Suprapubic skin (tissue), 4 donors: ENCODE results near the gene NANOS3.

Experiments
- EP300 ChIP-seq: sonication (generic); formaldehyde crosslinking; IDR thresholded peaks from one replicate; pipeline ENCODE4 v1.6.1; 2017; ENCODE audit warnings: antibody characterized with exemption
- POLR2AphosphoS5 ChIP-seq, 3 donors: sonication (generic); formaldehyde crosslinking; IDR thresholded peaks; one replicate each; pipeline ENCODE4 v1.6.1; 2017; ENCODE audit warnings: antibody characterized with exemption in 3 of 3
- TF ChIP-seq, protein P1 (sequence below), 2 donors: fragments of 200-600 bp in 1 of 2; fragments of 450-650 bp in 1 of 2; sonication (generic) in 1 of 2; IDR thresholded peaks; one replicate each; pipeline ENCODE4 v1.5.1; 2016 to 2019; ENCODE audit warnings: antibody characterized with exemption in 2 of 2, mild to moderate bottlenecking in 1 of 2, moderate library complexity in 1 of 2

DNA sequence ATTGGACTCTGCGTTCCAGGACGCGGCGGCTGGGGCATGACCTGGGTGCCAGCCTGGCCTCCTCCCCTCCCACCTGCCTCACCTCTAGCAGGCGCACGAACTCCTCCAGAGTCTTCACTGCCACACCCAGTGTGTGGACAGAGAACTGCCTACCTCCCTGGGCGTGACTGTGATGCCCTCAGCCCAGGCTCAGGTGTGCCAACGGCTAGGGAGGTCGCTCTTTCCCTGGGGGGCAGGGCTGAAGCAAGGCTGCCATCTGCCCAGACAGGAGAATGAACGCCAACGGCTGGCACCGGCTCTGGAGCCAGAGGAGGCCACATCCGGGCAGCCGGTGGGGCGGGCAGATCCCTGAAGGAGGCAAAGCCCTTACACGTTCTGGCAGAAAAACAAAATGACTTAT lies 11.3 kb downstream of the NANOS3 start:
- TF ChIP-seq POLR2AphosphoS5 (IDR thresholded peaks at IDR 0.05) (no peak), EP300 (no peak)
- TF ChIP-seq, protein P1, sequence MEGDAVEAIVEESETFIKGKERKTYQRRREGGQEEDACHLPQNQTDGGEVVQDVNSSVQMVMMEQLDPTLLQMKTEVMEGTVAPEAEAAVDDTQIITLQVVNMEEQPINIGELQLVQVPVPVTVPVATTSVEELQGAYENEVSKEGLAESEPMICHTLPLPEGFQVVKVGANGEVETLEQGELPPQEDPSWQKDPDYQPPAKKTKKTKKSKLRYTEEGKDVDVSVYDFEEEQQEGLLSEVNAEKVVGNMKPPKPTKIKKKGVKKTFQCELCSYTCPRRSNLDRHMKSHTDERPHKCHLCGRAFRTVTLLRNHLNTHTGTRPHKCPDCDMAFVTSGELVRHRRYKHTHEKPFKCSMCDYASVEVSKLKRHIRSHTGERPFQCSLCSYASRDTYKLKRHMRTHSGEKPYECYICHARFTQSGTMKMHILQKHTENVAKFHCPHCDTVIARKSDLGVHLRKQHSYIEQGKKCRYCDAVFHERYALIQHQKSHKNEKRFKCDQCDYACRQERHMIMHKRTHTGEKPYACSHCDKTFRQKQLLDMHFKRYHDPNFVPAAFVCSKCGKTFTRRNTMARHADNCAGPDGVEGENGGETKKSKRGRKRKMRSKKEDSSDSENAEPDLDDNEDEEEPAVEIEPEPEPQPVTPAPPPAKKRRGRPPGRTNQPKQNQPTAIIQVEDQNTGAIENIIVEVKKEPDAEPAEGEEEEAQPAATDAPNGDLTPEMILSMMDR (IDR thresholded peaks at IDR 0.05) = no peak
